IPS DF 19.7 (cell line): Measurements from ENCODE around the gene SVIL.
"Not testable (repeated sequence)": the region's sequence is repeated elsewhere in the genome, so short reads cannot be mapped to it uniquely, and the experiment has no call there.

Source experiments
- DNase-seq: peaks from one replicate; pipeline ENCODE4 v3.0.0-alpha.2; 2013; ENCODE audit warnings: low read depth, low spot score

SVIL gene

DNA sequence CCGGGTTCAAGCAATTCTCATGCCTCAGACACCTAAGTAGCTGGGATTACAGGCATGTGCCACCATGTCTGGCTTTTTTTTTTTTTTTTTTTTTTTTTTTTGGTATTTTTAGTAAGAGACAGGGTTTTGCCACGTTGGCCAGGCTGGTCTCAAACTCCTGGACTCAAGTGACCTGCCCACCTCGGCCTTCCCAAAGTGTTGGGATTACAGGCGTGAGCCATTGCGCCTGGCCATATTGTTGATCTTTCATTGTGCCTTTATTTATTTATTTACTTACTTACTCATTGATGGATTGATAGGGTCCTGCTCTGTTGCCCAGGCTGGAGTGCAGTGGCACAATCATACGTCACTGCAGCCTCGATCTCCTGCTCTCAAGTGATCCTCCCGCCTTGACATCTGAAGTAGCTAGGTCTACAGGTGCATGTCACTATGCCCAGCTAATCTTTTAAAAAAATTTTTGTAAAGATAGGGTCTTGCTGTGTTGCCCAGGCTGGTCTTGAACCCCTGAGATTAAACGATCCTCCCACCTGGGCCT lies 30.4 kb downstream of the SVIL start:
- DNase-seq = no peak

DNA sequence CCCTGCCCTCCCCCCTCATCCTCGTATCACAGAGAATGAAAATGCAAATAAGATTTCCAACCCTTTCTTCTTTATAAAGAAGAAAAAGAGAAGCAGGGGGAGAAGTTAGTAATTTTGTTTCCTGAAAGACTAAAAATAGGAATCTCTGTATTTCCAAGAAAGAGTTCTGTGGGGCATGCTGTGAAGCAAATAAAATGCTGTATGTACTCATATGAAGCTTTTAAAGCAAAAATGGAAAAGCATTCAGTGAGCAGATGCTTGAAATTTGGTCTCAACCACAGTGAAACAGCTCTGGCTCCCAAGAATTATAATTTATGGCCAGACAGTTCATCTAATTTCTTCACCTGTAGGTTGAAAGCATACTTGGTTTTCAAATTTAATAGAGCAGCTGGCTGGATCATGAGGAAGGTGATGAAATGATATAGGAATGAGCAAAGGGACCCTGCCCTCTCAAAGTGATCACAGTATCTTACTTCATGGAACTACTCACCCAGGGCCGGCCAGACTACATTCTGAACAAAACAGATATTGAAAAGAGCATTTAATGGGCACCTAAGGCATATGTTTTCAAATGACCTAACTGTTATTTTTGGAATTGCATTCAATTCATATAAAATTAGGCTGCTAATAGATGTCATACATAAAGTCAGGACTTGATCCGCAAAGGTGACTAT lies 31.4 kb downstream of the SVIL start:
- DNase-seq = no peak

DNA sequence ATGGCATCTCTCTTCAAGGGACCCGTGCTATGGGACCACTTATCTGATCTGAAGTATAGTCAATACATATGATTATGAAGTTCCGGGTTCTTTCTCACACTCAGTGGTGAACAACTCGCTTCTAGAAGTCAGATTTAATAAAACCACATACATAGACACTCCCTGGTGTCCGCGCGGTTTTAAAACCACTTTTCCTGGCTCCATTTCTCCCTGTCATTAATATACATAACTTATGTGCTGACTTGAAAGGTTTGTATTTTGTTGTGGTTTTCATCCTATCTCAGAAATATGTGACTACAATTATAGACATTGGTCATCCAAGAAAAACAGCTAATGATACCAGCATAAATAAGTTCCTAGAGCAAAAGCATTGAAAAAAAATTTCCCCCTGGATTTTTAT lies 34.0 kb downstream of the SVIL start:
- DNase-seq = no peak

DNA sequence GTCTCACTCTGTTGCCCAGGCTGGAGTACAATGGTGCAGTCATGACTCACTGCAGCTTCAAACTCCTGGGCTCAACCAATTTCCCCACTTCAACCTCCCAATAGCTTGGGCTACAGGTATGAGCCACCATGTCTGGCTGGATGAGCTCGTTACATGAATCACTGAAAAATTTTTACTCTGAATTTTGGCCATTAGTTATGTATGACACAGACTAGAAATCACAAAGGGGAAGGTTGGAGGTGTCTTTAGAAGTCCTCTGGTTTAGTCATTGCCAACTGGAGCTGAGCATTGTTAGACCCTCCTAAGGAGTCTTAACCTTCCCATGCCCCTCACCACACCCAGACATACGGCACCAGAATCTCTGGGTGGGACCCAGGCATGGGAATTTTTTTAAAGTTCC lies 34.7 kb downstream of the SVIL start:
- DNase-seq = no peak

DNA sequence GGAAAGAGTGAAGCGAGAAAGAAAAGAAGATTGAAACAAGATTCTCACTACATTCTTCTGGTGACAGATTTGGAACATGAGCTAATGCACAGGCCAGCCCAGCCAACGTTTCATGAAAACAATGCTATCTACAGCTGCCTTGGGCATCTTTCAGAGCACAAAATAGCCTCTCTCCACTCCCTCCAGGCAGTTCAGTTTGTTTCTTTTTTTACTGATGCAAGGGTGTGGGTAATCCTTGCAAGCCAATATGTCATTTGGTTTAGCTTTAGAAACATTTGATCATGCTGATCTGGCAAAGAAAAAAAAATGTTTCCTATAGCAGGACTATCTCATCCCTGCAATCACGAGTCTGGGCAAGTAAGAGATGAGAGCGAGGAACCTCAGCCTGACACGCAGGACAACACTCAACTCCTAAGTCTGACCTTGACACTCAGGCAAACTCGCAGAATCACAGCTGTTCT lies 35.9 kb downstream of the SVIL start:
- no peak for DNase-seq

DNA sequence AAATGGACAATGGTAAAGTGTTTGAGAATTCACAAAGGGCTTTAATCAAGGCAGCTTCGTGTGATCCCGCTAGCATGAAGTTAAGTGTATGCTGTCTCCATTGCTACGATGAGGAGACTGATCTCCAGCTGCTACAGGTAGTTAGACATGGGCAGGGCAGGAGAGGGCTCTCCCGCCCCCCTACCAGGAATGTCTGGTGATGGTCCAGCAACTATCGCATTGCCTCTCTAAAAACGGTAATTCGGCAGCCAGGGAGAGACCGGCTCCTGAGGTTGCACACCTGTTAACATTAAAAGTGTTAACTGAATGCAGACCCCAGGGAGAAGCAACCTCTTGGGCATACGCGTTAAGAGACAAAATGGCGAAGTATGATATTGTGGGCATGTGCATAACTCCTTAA lies 37.9 kb downstream of the SVIL start:
- no peak for DNase-seq

DNA sequence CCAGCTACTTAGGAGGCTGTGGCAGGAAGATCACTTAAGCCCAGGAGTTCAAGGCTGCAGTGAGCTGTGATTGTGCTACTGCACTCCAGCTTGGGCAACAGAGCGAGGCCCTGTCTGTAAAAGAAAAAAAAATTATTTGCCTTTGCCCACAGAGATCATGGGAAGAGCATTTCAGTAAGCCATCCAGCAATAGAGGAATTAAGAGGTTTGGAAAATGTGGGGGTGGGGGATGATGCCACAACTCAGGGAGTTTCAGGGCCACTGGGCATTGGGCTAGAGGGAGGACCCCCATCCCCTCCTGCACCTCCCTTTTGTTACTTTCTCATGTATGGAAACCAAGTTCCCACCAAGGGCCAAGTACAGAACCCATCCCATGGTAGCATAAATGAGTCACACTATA lies 38.4 kb downstream of the SVIL start:
- no peak for DNase-seq

DNA sequence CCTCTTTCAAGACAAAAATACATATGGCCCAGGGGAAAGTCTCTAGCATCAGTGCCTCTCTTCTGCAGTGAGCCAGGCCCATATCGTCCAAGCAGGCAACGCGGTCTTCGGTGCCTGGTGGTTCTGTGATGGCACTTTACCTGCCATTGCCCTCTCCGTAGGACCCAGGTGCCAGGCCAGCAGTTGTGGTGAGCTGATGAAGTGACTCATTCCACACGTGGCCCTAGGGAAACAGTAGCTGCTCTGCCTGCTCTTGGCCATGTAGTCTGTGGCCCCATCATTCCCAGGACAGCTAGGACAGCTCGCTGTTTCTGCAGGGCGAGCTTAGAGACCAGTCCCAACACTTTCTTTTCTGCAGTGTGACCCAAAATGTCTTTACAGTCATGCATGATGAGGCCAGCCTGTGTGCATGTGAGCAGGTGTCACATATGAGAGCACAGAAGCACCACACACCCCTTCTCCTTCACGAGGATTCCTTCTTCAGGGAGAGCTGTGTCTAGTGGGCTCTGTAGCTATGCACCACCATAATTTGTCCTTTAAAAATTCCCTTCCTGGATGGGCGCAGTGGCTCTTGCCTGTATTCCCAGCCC lies 39.0 kb downstream of the SVIL start:
- no peak for DNase-seq

DNA sequence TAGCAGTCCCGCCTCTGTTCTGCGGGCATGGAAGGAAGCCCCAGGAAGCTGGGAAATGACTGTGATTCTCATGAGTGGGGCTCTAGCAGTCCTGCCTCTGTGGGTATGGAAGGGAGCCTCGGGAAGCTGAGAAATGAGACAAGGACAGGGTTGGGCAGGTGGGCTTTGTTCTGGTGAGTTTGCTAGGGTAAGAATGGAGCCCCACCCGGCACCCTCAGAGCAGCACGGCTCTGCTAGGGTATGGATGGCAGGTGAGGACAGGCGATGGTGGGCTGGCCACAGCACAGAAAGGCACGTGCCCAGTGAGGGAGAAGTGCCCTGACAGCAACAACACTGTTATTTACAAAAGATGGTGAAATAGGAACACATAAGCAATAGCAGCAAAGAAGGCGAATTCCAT lies 39.6 kb downstream of the SVIL start:
- no peak for DNase-seq

DNA sequence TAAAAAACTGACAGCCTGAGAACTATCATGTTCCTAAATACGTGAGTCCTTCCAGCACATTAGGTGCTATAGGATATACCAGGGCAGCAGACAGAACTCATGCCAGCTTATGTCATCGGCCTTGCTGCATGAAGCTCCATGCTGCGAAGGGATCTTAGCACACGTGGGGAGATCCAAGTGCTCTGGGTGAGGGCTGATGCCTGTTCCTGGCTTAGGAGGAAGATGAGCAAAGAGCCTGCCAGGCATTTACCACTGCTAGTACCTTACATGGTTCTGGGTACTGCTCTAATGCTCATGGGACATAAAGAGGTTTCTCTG lies 43.2 kb downstream of the SVIL start:
- DNase-seq = no peak

DNA sequence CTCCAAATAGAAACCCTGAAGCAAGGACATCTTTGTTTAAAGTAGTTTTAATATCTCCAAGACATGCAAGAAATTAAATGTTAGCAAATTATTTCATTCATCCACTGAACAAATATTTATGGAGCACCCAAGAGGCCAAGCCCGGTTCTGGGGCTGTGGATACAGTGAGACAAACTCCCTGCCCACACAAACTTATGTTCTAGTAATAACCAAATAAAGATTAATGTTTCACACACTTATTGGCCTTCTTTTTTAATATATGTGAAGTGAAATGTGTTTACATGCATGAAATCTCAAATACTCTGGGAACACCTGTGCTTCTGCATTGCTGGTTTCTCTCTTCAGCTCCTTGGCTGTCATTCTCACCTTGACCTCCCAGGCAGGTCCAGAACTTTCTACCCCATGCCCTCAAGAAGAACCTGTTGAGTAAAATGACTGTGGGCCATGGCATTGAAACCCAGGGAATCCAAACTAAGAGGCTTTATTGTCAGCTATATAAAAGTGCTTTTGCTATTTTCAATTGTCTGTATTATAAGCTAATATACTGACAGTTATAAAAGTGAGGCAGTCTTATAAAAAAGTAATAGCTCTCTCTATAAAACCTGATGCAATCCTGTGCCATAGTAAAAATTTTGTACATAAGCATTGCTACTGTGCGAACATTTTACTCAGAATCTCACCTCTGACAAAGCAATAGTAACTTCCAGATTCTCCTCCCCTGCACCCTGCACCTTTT lies 43.7 kb downstream of the SVIL start:
- DNase-seq = no peak

DNA sequence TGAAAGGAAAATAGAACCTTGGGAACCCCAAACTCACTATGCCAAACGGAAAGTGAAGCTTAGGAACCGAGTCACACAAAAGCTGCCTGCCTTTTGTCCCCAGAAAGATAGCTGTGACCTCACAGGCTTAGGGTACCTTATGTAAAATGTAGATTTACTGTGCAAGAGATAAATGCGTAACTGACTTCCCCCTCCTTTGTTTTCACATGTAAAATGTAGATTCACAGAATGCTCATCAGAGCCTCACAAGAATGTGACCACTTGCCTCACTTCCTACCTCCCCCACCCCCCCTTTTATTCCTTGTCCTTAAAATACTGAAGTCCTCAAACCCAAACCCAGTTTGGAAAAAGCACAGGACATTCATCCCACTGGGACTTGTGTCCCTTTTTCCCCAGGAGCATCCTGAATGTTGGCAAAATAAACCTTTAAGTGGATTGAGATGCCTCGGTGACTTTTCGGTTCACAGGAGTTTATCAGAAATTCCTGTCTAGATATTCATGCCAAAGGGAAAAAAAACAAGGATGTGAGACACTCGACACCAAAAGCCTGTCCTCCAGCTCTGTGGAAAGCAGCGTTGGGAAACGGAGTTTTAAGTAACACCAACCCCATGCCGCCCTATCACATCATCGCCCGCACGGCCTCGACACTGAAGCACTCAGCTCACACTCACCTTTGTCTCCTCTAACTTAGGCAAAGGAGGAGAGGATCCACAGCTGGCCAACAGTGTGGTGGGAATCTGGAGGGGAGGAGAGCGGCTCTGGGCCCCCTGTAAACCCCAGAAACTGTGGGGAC lies 45.9 kb downstream of the SVIL start:
- no peak for DNase-seq

DNA sequence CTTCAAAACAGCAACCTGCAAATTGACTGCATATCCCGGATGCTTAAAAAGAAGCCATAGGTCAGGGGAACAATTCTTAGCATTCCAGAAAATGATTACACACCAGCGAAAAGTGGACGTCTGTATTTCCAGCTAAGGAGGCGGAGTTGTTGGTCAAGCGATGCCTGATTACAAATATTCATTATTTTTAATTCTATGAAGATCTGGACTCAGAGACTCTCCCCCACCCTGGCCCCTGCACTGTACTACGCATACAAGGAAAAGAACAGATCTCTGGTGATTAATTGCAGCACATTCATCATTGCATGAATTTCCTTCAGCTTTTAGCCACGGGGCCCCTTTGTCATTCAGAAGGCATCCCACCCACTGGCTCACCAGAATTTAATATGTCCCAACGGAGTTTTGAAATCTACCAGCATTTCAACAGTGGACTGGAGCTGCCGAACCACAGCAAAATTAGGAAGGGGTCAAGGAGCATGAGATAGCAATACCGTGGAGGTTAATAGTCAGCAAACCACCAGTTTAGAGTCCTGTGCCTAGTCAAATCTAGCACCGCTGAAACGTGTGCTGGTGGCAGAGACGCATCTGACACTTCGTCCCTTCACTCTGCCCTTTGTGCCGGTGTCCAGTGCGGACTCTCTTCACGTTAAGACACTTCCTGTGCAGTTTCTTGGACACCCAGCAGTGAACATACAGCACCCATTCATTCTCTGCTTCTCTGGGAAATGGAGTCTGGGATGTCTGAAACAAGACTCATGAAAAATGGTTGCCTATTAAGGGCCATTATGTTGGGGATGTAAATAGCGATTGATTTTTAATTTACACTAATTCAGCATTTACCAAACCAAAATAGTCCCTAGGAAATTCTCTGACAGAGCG lies 46.8 kb downstream of the SVIL start:
- DNase-seq = not testable (repeated sequence)

DNA sequence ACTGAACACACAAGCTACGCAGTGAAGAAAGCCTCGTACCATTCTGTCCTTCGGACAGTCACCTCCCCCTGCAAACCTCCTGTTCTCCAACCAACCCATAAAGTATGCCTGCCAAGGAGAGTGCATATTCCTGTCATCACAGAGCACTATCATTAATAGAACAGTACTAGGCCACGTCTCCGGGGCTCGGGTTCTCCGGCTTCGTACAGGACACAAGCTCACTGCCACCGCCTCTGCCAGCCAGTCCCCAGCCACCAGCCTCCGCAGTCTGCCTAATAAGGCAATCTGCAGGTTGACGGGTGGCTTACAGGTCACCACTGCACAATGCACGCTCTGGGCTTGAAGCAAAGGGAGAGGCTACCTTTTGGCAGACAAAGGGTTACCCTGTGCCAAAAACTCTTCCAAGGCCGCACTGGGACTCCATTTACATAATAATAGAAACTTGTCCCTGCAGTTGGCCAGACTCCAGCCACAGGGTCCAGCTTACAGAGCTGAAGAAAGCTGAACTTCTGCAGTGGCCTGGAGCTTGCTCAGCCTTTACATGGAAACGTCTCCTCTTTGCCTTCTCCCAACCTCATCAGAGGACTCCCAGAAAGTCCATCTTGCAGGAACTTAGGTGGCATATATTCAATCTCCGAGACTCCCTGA lies 47.5 kb downstream of the SVIL start:
- DNase-seq = not testable (repeated sequence)

DNA sequence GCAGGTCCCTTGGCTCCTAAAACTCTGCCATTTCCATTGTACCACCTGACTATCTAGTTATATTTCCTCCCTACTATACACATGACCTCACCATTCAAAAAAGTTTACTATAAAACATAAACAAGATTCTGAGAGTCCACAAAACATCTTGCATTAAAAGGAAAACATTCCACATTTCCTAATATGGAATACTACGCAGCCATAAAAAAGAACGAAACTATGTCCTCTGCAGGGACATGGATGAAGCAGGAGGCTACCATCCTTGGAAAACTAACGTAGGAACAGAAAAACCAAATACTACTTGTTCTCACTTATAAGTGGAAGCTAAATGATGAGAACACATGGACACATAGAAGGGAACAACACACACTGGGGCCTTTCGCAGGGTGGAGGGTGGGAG lies 48.3 kb downstream of the SVIL start:
- no peak for DNase-seq

DNA sequence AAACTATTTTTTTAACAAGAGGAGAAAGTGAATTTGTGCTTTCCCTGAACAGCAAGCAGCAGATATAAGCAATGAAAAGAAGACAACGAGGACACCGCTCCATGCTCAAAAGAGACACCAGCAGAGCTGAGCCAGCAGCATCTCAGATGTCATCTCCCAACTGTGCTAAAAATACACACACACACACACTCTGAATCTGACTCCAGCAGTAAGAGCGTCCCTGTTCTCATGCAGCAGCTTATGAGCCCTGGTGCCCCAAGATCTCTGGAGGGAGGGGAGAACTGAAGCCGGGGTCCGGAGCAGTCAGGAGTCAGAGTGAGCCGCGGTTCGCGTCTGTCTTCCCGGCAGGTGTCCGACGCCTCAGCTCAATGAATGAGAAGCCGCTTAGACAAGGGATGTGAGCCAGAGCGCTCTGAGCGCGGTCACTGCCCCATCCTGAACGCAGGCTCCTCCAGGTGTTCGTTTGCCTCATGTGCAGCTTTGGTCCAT lies 49.2 kb downstream of the SVIL start:
- no peak for DNase-seq

DNA sequence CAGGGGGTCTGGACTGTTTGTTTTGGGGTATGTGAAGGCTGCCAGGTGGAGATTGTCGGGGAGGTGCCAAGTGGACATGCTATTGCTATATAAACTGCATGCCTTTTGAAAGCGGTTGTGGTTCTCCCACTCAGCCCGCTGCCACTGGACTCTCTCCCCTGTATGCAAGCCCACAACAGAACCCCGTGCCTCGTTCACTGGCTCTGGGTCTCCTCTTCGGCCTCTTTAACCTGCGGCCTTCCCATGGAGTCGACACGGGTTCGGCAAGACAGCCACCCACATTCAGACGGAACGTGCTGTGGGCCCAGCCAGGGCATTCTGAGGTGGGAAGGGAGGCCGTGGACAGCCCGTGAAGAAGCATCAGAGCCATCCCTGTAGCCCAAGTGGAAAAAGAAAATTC lies 50.3 kb downstream of the SVIL start:
- DNase-seq = no peak

DNA sequence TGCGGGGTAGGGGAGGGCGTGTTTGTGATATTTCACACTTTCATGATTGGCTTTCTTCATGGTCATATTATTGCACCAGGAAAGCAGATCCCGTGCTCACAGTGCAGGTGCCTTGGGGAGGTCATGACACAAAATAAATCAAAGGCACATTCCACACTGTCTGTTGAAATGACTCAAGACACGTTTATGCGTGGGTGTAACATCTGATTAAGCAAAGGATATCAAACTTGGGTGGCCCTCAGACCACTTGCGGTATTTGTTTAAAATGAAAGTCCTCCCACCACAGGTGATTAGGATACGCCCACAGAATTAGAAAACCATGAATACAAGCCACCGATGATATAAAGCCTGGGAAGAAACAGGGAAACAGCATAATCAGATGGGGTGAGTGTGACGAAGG lies 51.1 kb downstream of the SVIL start:
- no peak for DNase-seq

DNA sequence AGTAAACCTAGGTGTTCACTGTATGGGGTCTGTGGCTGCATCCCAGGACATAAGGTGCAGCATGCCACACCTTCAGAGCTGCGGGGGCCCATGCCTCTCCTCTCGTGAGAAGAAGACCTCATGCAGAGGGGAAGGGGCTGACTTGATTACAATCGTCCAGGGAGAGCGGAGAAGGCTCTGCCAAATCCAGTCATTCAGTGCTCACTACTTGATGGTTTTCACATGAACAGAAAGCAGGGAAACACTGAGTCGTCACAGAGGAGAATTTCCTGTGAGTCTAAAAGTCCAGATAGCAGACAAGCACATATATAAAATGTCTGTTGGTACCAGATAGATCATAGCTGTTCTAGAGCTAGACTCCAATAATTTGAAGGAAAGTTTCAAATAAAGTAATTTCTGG lies 52.0 kb downstream of the SVIL start:
- DNase-seq = not testable (repeated sequence)

DNA sequence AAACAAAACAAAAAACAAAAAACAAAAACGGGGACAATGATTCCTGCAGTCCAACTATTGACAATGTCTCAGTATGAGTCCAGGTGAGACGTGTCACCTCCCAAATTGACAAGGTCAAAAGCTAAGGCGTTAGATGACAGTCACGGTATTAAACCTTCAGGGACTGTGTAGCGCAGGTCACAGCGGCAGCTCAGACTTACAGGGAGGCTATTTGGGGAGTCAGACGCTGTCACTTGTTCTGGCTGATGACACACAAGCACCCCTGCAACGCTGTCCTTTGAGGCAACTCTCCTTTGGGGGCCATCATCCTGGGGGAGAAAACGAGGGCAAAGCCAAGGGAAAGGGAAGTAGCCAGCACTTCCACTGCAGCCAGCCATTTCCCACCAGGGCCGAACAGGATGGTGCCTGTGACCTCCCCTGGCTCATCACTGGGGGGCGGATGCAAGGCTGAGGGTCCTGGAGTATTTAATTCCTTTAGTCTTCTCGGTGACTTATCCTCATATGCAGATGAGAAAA lies 55.3 kb downstream of the SVIL start:
- no peak for DNase-seq
